ENCODE data around the gene IL17A.

DNA sequence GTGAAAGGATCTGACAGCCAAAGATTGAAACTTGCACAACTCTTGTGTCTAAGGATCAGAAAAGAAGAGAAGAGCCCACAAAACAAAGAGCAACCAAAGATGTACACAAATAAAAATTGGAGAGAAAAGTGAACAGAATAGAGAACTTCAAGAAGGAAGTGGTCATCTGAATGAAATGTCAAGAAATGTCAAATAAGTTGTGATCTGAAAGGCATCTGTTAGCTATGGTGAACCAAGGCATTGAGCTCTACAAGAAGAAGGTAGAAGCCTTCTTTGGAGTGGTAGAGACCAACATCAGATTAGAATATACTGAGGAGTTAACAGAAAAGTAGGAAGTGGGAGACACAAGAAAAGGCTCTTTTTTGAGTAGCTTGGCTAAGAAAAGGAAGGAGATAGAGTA is 29.6 kb downstream of the IL17A start:
- TF ChIP-seq, protein P1, sequence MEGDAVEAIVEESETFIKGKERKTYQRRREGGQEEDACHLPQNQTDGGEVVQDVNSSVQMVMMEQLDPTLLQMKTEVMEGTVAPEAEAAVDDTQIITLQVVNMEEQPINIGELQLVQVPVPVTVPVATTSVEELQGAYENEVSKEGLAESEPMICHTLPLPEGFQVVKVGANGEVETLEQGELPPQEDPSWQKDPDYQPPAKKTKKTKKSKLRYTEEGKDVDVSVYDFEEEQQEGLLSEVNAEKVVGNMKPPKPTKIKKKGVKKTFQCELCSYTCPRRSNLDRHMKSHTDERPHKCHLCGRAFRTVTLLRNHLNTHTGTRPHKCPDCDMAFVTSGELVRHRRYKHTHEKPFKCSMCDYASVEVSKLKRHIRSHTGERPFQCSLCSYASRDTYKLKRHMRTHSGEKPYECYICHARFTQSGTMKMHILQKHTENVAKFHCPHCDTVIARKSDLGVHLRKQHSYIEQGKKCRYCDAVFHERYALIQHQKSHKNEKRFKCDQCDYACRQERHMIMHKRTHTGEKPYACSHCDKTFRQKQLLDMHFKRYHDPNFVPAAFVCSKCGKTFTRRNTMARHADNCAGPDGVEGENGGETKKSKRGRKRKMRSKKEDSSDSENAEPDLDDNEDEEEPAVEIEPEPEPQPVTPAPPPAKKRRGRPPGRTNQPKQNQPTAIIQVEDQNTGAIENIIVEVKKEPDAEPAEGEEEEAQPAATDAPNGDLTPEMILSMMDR (IDR thresholded peaks at IDR 0.05; ENCODE audit: low read length), result no peak
- TF ChIP-seq EZH2 (optimal IDR thresholded peaks at IDR 0.05; ENCODE audit: low read depth, low read length), result no peak
- TF ChIP-seq EZH2phosphoT487 (IDR thresholded peaks at IDR 0.05; ENCODE audit: low read length), result no peak

Measured in MM.1S (cell line).